Stimulated activated naive CD4-positive, alpha-beta T cell treated with Interleukin-2 at 50 U/mL for 16 hours (primary cell): Measurements from ENCODE around the gene TCEA3.
A peak's percentile ranks its signal among the peaks of the same experiment; 100 is the strongest.

ENCODE experiments used
- DNase-seq: peaks from one replicate; lab custom pipeline; 2025; lab: John Stamatoyannopoulos, UW

TCEA3 gene

DNA sequence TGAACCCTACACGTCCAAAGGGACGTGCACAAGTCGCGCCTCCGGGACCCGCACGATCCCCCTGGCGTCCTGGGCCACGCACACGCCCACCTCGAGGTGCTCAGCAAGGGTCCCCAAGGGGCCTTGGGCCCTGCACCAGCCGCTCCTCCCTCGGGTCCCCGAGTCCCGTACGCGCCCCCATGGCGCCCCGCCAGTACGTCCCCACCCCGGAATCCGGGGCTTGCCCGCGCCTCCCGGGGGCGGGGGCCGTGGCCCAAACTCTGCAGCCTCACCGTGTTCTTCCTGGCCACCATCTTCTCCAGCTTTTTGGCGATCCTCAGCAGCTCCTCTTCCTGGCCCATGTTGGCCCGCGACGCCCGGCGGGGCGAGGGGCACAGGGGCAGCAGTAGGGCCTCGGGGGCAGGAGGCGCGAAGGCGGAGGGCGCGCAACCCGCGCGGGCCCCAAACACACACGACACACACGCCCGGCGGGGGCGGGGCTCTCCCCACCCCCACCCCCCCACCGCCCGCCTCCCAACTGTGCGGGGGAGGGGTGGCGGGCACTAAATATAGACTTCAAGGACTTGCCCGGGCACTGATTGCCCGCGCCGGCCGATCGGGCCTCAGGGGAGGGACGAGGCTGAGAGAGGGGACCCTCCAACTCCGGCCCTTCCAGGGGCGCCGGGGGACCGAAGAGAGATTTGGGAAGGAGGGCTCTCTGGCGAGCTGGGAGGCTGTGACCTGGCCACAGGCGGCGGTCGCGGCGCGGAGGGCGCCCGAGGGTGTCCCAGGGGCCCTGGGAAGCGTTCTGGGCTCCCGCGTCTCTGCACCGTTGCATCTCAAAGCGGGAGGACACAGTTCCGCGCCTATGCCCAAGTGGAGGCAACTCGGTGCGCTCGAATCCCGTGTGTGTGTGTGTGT is at the start of gene TCEA3:
Gene TCEA3 (minus strand): TSS at position 456 of the 900 bp plus-strand sequence. CDS start 115 bp downstream, at position 341.
- DNase-seq, result peak; percentile 13

DNA sequence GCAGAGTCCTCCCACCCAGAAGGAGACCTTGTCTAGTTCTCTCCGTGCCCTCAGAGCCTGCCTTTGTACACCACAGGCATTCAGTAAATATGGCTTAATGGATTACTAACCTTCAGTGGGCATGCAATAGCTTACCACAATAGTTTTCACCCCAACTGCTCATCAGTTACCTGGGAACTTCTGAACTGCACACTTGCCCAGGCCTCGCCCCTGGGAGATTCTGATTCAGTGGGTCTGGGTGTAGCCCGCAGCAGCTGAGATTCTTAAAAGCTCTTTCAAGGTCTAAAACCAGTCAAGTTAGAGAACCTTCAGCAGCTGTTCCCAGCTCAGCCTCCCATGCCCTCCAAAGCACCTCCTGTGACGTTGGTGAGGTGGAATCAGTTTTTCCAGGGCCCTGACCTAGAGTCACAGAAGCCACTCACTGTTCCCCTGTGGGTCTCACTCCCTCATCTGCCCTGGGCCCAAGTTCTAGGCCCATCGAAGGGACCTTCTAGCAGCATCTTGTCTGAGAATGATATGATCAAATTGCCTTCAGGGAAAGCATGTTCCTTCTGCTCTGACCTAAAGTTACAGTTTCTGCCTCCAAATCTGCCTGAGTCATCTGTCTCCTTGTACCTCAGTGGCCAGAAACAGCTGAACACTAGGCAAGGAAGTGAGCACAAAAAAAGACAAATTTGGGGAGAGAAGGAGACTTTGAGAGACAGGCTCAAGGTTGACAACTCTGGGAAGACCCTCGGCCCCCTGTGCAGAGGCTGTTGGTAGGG is 48.7 kb upstream of the TCEA3 start:
- no peak for DNase-seq

DNA sequence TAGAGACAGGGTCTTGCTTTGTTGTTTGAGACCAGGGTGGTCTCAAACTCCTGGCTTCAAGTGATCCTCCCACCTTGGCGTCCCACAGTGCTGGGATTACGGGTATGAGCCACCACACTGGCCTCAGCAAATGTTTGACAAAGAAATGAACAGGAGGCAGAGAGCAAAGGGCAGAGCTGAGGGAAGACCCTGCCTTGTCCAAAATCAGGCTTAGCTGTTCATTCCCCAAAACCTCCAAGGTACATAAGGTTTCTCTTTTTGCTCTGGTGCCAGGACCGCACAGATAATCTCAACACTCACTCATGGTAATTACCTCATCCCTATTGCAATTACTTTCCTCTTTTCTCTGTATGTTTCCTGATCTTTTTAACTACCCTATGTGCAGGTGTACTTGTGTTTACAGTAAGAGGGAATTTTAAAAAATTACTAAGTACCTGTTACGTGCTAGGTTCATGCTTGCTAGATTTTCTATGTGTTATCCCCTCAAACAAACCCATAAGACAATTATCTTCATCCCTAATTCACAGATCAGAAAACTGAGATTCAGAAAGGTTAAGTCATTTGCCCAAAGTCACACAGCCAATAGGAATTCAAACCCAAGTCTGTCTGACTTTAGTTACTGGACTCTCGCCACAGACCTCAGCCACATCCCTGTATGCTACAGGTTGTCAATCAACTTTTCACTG is 47.9 kb upstream of the TCEA3 start:
- DNase-seq, result no peak

DNA sequence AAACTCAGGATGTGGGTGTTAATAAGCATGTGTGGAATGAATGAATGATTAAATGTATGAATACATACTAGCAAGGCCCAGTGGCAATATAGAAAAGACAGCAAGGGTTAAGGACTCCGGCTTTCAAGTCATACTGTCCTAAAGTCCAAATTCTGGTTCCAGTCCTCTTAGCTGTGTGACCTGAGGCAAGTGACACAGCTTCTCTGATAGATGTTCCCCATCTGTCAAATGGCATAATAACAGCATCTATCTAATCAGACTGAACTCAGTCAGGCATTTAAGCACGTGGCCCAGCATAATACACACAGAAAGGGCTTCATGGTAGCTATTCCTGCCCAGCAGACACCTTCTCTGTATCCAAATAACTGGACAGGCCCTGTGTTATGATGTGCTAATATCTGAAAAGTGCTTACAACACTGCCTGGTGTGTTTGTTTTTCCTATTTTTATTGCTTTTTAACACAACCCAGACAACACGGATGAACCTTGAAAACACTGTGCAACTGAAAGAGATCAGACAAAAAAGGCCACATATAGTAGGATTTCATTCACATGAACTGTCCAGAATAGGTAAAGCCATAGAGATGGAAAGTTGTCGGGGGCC is 47.0 kb upstream of the TCEA3 start:
- DNase-seq, result no peak

DNA sequence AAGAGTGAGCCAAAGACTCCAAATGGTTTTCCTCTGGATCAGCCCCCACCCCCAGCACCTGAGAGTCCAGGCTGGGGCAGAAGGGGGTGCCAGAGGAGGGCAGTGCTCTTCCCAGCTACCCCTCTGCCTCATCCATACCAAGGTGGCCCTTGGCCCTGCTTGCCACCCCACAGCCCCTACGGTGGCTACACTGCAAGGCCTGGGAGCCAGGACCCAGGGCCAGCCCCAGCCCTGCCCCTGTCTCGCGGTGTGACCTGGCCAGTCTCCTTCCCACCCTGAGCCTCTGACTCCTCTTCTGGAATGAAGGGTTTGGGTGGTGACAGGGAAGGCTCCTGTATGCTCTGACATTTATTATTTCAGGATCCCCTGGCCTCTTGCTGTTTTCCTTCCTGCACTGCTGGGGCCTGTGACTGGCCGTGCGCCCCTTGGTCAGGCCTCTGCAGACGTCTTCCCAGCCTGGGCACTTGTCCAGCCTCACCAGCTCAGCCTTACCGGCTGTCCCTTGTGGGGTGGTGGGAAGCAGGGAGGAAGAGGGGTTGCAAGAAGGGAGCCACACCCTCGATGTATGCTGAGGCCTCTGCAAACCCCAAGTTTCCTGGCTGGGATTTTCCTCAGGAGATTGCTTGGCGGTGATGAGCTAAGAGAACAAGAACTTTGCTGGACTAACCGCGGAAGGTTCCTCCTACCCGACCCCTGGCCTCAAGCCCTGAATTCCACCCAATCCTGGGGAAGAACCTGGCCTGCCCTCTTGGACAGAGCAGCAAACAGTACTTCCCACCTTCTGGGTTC is 45.9 kb upstream of the TCEA3 start:
- DNase-seq, result no peak

DNA sequence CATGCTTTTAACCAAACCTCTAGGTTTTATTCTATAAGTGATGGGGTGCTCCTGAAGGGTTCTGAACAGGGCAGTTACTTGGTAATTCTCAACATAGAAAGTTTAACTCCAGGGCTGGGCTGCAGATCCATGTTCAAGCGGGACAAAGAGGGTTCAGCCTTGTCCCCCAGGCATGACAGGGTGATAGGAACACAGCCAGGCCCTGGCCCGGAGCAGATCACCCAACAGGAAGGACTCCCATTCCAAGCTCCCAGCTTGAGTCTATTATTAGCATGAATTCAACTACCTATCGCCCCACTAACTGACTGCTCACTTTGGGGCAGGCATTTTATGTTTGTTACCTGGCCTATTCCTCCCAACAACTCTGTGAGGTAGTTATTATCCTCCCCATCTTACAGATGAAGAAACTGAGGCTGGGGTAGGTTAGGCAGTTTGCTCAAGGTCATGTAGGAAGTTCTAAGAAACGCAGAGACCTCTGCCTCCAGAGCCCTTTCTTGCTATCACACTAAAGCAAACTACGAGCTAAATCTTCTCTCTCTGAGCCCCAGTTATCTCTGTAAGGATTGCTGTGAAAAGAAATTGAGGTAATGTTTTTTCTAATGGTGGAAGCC is 44.9 kb upstream of the TCEA3 start:
- no peak for DNase-seq

DNA sequence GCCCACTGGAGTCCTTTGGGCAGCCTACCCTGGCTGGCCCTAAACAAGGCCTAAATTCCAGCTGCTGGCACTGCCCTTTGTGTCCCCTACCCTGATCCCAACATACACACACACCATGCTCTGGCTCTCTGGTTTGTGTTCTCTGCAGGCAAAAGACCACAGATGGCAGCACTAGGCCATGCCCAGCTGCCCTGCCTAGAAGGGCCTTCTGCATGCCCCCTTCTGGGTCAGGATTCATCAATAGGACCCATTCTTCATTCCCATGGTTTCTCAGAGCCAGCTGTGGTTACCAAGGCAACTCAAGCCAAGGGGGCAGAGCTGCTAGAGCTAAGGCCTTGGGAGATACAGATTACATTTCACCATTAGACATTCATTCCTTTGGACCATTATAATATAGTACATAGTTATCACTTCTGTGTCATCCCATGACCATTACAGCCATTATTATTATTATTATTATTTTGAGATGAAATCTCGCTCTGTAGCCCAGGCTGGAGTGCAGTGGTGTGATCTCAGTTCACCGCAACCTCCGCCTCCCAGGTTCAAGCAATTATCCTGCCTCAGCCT is 42.0 kb upstream of the TCEA3 start:
- DNase-seq, result no peak

DNA sequence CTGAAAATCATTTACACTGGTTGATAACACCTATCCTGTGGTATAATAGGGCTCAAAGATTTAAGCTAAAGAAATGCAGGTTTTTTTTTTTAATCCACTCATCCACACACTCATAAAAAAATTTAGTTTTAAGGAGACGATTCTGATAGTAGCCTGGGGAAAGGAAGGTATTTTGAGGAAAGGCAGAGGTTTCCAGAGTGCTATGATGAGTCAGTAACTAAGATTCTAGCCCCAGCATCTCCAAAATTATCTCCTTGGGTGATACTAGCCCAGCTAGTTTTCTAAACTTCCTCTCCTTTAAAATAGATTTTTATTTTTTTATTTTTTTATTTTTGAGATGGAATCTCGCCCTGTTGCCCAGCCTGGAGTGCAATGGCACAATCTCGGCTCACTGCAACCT is 38.7 kb upstream of the TCEA3 start:
- no peak for DNase-seq

DNA sequence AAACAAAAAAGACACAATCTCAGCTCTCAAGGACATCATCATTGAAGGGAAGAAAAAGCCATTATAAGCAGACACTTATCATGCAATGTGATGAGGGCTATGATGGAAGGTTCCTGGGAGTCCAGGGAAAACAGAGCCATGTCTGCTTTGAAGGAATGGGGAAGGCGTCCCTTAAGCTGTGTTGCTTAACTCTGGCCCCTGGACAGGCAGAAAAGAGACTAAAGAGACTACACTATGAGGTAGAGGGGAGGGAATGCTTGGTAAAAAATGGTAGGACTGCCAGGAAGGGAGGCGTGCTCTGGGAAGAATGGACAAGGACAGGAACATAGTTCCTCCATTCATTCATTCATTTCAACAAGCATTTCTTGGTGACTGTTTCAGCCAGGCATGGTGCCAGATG is 38.2 kb upstream of the TCEA3 start:
- no peak for DNase-seq

DNA sequence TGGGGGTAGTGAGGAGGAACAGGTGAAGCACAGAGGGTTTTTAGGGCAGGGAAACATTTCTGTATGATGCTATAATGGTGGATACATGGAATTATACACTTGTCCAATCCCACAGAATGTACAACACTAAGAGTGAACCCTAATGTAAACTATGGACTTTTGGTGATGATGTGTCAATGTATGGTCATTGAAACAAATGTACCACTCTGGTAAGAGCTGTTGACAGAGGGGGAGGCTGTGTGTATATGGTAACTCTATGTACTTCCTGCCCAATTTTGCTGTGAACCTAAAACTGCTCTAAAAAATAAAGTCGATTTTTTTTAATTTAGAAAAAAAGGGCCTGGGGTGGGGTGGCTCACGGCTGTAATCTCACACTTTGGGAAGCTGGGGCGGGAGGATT is 36.5 kb upstream of the TCEA3 start:
- DNase-seq, result no peak

DNA sequence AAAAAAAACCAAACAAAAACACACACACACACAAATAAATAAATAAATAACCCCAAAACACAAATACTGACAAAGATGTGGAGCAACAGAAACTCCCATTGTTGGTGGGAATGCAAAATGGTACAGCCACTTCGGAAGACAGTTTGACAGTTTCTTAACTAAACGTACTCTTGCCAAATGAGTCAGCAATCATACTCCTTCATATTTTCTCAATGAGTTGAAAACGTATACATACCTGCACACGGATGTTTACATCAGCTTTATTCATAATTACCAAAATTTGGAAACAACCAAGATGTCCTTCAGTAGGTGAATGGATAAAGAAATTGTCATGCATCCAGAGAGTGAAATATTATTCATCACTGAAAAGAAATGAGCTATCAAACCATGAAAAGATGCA is 36.0 kb upstream of the TCEA3 start:
- DNase-seq, result no peak

DNA sequence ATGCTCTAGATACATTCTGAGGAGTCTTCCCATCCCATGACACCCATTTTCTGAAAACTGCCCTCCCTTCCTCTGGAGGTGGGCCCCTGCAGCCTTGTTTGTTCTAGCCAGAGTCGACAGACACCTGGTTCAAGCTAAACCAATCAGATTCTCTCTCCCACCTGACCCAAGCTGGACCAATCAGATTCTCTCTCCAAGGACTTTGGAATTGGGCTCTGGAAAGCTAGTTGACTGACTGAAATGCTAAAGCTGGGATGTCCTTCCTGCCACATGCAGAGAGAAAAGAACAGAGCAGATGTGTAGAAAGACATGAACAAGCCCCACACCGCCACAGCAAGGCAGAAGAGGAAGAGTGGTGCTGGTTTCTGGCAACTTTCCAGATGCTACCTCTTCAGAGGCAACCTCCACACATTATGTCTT is 34.8 kb upstream of the TCEA3 start:
- DNase-seq, result no peak

DNA sequence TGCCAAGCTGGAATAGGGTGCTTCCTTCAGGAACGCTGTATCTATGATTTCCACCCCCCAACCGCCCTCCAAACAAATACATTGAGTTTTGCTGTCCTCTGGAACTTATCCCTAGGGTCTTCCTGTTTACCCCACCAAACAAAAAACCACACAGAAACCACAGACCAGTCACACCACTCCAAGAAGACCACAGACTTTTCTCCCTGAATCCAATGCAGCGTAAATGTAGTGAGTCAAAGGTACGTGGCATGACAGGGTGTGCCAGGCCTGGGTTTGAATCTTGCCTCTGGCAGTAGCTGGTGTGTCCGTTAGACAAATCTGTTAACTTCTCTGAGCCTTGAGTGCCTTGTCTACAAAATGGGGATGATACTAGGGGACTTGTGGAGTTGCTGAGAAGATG is 31.7 kb upstream of the TCEA3 start:
- DNase-seq, result no peak

DNA sequence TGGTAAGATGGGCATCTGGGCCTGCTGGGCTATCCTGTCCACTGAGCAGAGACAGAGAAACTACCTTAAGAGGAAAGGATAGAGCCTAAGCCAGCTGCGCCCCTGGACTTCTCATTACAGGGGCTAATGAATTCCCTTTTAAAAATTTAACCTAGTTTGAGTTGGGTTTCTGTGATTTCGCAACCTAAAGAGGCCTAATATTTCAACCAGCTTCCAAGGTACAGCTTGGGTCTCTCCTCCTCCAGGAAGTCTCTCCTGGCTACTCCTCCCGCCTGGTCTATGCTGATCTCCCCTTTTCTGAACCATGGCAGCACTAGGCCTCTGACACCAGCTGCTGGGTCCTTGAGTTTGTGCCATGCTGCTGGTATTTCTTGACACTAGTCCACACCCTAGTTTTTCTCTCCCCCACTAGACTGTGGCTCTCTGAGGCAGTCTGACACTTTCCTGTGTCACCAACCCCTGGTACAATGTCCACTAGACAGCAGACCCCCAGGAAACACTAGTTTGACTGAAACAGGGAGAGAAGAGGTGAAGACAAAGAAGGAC is 29.0 kb upstream of the TCEA3 start:
- DNase-seq, result no peak

DNA sequence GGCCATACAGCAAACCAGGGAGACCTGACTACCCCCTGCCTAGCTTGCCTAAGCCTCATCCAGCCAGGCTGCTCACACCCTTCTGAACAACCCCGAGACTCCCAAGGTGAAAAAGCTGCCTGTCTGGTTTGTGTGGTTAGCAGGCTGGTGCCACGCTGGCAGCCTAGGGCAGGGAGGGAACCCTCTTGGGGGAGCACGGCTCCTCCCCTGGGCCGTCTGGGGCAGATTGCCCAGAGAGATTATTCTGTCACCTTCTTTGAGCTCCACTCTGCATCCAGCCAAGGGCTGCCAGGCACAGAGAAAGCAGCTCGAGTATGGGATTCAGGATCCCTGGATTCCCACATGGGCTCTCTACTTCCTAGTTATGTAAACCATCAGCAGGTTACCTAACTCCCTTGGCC is 27.5 kb upstream of the TCEA3 start:
- no peak for DNase-seq

DNA sequence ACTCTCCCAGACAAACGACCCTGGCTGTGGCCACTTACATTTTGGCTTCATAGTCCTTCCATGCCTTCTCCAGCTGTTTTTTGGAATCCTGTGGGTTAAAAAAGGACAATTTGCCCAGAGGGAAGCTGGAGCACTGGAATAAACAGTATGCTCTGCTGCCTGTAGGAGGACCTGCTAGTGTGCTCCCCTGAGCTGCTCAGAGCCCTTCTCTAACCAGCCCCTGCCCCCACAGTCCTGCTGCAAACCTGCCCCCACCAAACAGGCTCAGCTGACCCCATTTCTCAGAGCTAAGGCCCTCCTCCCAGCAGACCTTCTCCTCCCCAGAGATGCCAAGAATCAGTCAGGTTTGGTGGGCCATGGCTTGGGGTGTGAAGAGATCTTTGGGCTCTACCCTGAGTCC is 26.9 kb upstream of the TCEA3 start:
- no peak for DNase-seq

DNA sequence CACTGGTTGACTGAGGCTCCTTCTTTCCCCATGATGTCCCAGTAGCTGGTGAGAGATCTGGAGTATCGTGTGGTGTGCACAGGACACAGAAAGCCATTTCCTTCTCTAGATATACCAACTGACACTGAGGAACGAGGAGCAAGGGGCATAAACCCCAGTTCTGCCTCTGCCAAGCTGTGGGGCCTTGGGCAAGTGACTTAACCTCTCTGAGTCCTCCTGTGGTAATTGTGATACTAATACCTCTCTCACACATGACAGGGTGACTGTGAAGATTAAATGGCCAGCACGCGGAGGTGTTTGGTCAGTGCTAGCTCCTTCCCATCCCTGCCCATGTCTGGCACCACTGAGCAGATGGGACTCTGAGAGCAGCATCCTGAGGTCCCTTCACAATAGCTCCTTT is 26.3 kb upstream of the TCEA3 start:
- DNase-seq, result no peak

DNA sequence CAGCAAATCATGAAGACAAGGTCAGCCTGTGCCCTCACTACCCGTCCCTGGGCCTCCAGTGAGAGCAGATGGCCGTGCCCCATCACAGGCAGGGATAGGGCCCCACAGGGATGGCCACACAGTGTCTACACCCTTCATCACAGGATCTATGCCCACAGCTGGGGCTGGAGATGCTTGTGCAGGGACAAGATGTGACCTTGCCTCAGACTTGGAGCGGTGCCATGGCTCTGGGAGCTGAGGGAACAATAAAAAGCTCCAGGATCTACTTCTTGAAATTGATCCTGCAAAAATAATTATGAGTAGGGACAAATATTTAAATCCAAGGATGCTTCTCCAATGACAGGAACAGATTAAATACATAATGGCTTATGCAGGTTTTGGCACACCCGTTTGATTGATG is 25.4 kb upstream of the TCEA3 start:
- DNase-seq, result no peak

DNA sequence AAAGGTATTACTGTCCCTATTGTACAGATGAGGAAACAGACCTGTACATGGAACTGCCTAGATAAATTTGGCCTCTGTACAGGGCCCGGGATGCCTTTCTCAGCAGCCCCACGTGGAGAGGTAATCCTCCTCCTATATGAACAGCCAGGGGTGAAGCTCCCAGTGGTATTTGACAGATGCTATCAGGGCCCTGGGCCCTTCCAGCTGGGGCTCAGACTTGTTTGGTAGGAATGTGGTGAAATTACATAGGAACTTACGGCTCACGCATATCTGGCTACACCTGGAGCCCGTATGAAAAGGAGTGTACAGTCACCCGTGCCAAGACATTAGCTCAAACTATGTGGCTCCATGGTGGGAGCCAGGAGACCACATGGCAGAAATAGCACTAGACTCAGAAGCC is 24.8 kb upstream of the TCEA3 start:
- no peak for DNase-seq

DNA sequence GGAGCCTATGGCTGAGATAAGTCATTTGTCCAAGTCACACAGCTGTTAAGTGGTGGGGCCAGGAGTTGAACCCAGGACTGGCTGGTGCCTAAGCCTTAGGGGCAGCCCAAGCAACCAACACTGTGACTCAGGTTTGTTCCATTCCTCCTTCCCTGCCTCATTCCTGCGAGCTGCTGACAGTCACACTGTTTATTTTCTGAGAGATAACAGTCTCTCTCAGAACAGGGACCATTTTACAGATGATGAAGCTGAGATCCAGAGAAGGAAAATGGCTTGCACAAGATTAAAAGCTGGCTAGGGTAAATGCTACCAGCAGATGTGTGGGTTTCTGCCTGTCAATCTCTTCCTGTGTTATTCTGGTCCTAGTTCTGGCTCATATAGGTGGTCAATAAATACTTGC is 24.3 kb upstream of the TCEA3 start:
- DNase-seq, result no peak
